SU-DHL-6 (cell line): ENCODE measurements around the gene AIDA.

Experiments used
- H2AFZ ChIP-seq: fragments of 200-600 bp; sonication (generic); 2 replicates; pipeline ENCODE4 v1.6.1; 2014; ENCODE audit warnings: low read depth, mild to moderate bottlenecking, moderate library complexity, mixed read lengths, antibody characterized with exemption, low read length; ENCODE audit not compliant: severe bottlenecking
- H3F3A ChIP-seq: fragments of 200-600 bp; shearing (Covaris generic); 2 replicates; pipeline ENCODE4 v1.6.0; 2016; ENCODE audit warnings: antibody characterized with exemption, mild to moderate bottlenecking; ENCODE audit not compliant: insufficient read depth
- H3K27ac ChIP-seq: fragments of 200-600 bp; sonication (generic); 2 replicates; pipeline ENCODE4 v1.5.1; 2016; ENCODE audit warnings: low read depth, mild to moderate bottlenecking, low read length, moderate library complexity, mixed read lengths
- H3K27me3 ChIP-seq: fragments of 200-600 bp; sonication (generic), shearing (Covaris generic); 2 replicates; pipeline ENCODE4 v1.6.0; 2014; ENCODE audit warnings: mild to moderate bottlenecking, low read length
- H3K36me3 ChIP-seq: fragments of 200-600 bp; sonication (generic); 2 replicates; pipeline ENCODE4 v1.6.1; 2014; ENCODE audit warnings: mild to moderate bottlenecking, low read length, mixed read lengths
- H3K4me2 ChIP-seq: fragments of 300-600, 200-600 bp; shearing (Covaris generic), sonication (generic); 2 replicates; pipeline ENCODE4 v1.6.0; 2014; ENCODE audit warnings: low read length, low read depth, mild to moderate bottlenecking; ENCODE audit not compliant: poor library complexity, severe bottlenecking
- H3K4me3 ChIP-seq: fragments of 200-600 bp; sonication (generic); 2 replicates; pipeline ENCODE4 v1.5.1; 2014; ENCODE audit warnings: antibody characterized with exemption, low read length, mild to moderate bottlenecking, mixed read lengths; ENCODE audit not compliant: insufficient read depth, poor library complexity, severe bottlenecking
- H3K79me2 ChIP-seq: fragments of 200-600 bp; sonication (generic); 2 replicates; pipeline ENCODE4 v1.6.1; 2014; ENCODE audit warnings: mild to moderate bottlenecking, low read length, moderate library complexity; ENCODE audit not compliant: insufficient read depth
- H3K9ac ChIP-seq: fragments of 200-600 bp; sonication (generic); 2 replicates; pipeline ENCODE4 v1.7.0; 2014; ENCODE audit warnings: mild to moderate bottlenecking, low read length
- H3K9me2 ChIP-seq: fragments of 200-600 bp; sonication (generic); replicated peaks from 2 replicates; pipeline ENCODE4 v1.6.1; 2014; ENCODE audit warnings: low read length; ENCODE audit not compliant: insufficient read depth
- H3K9me3 ChIP-seq: fragments of 200-600 bp; sonication (generic); 2 replicates; pipeline ENCODE4 v1.6.1; 2014; ENCODE audit warnings: low read length, mixed read lengths; ENCODE audit not compliant: insufficient read depth
- H4K20me1 ChIP-seq: fragments of 200-600 bp; sonication (generic); 2 replicates; pipeline ENCODE4 v1.6.1; 2014; ENCODE audit warnings: low read depth, mild to moderate bottlenecking, antibody characterized with exemption, low read length, moderate library complexity, mixed read lengths
- CTCF ChIP-seq: fragments of 200-600 bp; sonication (generic); IDR thresholded peaks from one replicate; pipeline ENCODE4 v1.5.1; 2017; ENCODE audit warnings: antibody characterized with exemption, mild to moderate bottlenecking, low read length, moderate library complexity; ENCODE audit not compliant: insufficient read depth, poor library complexity, severe bottlenecking
- EZH2phosphoT487 ChIP-seq: fragments of 200-600 bp; sonication (generic), shearing (Covaris generic); conservative IDR thresholded peaks from 2 replicates; pipeline ENCODE4 v1.6.1; 2018; ENCODE audit warnings: mild to moderate bottlenecking, antibody characterized with exemption, low read length, moderate library complexity, mixed read lengths

The AIDA gene

GRCh38 chr1:222712253-222713090 is at the start of gene AIDA, which contains the start of gene BROX:
Gene AIDA, minus strand, starts transcription at chr1:222712491. Its CDS starts 174 bp downstream, at chr1:222712317.
Gene BROX, plus strand, starts transcription at chr1:222712564. Its CDS starts 3,136 bp downstream, at chr1:222715700.
- H3K27ac ChIP-seq, result peak within 1 kb of the TSS; percentile 88
- H3K9ac ChIP-seq, result peak within 1 kb of the TSS; percentile 81
- H3K9me2 ChIP-seq, result no peaks in the 10 kb centered on the region
- peak within 1 kb of the TSS; percentile 84 for H2AFZ ChIP-seq
- H3K9me3 ChIP-seq, result no peaks in the 10 kb centered on the region
- peak within 1 kb of the TSS; percentile 92 for H3K4me2 ChIP-seq
- peaks cover 9% of the 10 kb centered on the region for H3K36me3 ChIP-seq
- TF ChIP-seq CTCF, result no peak
- no peak for TF ChIP-seq EZH2phosphoT487
- H3F3A ChIP-seq, result peaks cover 7% of the 10 kb centered on the region; the same call in 1 of the 2 replicates
- no peaks in the 10 kb centered on the region for H4K20me1 ChIP-seq
- peak within 1 kb of the TSS; percentile 67 for H3K4me3 ChIP-seq
- H3K27me3 ChIP-seq, result no peaks in the 10 kb centered on the region
- peaks cover 7% of the 10 kb centered on the region for H3K79me2 ChIP-seq

GRCh38 chr1:222761083-222761482 is 48.8 kb upstream of the AIDA start:
- Histone ChIP-seq H3K36me3 (no peaks in the 10 kb centered on the region), H3K9me2 (no peaks in the 10 kb centered on the region), H3K4me2 (no peak overlapping the region), H4K20me1 (no peaks in the 10 kb centered on the region), H2AFZ (no peak overlapping the region), H3K27me3 (no peaks in the 10 kb centered on the region), H3K79me2 (no peaks in the 10 kb centered on the region), H3K27ac (no peak overlapping the region), H3K9ac (no peak overlapping the region), H3K4me3 (no peak overlapping the region), H3K9me3 (no peaks in the 10 kb centered on the region), H3F3A (no peaks in the 10 kb centered on the region)
- TF ChIP-seq CTCF, result no peak
- TF ChIP-seq EZH2phosphoT487, result no peak

GRCh38 chr1:222759451-222760035 is 47.3 kb upstream of the AIDA start:
- Histone ChIP-seq H3K27ac (no peak overlapping the region), H3K27me3 (no peaks in the 10 kb centered on the region), H4K20me1 (no peaks in the 10 kb centered on the region), H3K4me3 (no peak overlapping the region), H3K9me2 (no peaks in the 10 kb centered on the region), H2AFZ (no peak overlapping the region), H3K9me3 (no peaks in the 10 kb centered on the region), H3F3A (no peaks in the 10 kb centered on the region), H3K79me2 (no peaks in the 10 kb centered on the region), H3K36me3 (no peaks in the 10 kb centered on the region), H3K4me2 (no peak overlapping the region), H3K9ac (no peak overlapping the region)
- TF ChIP-seq EZH2phosphoT487 (no peak), CTCF (no peak)
